ENCODE data around the gene VOPP1. TPM values are rescaled to one million over a fixed set of nuclear protein-coding genes. Genes with fewer than 3 reads are reported as not detected.

The VOPP1 gene
- total and polyA plus RNA-seq, 10 of the 15 experiments (the other 5 are each of a cell fraction or from before 2014, with no cell fraction given), result 32.8 to 206 (median 129) TPM

- TF ChIP-seq CEBPZ (IDR thresholded peaks at IDR 0.05; ENCODE audit: low read depth, low read length) (no peak), BRCA1 (IDR thresholded peaks at IDR 0.05; ENCODE audit: low read depth, low read length) (no peak), RAD21 (IDR thresholded peaks at IDR 0.05; ENCODE audit: insufficient read depth, low read depth, low read length) (no peak), SUPT20H (IDR thresholded peaks at IDR 0.05; ENCODE audit: borderline replicate concordance, control insufficient read depth, low read depth, low read length) (no peak), MXI1 (IDR thresholded peaks at IDR 0.05; ENCODE audit: low read depth, low read length) (no peak), ESRRA (IDR thresholded peaks at IDR 0.05; ENCODE audit: low read length) (no peak), USF1 (IDR thresholded peaks at IDR 0.05; ENCODE audit: borderline replicate concordance, extremely low read length, insufficient read depth, low read depth, low read length) (no peak), NR2F1 (conservative IDR thresholded peaks at IDR 0.05) (no peak), ETV6 (conservative IDR thresholded peaks at IDR 0.05 in 1 of 2, IDR thresholded peaks at IDR 0.05 in 1 of 2; ENCODE audit: borderline replicate concordance in 1 of 2, low read depth in 1 of 2) (no peak), RBBP5 (conservative IDR thresholded peaks at IDR 0.05) (no peak), SP1 (IDR thresholded peaks at IDR 0.05; ENCODE audit: low read depth, low read length) (no peak)
Measured at GRCh38 chr7:55458351-55458750, 114.0 kb downstream of the VOPP1 start (continued).
